ENCODE results near the gene LGR4.

Gene LGR4

DNA sequence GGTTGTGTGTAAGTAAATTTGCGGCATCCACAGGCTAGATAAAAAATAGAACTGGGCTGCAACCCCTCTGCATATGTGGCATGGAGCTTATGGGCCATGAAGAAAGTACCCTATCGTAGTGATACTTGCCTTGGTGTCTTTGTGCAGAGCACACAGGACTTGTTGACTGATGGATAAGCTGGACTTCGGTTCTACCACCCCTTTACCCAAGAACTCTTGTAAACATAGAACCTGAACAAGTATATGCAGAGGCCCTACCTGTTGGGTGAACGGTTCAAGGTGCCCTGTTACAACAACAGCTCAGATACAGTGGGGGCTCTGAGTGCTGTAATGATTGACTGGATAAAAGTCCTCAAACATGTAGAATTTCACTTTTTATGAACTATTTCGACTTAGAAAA lies 3.0 kb upstream of the LGR4 start:
- no peak for DNase-seq
- Histone ChIP-seq H3K4me1 (peaks cover 0 to 13% (median 3%) of the 10 kb centered on the region in 4 donors), H3K27ac (no peak overlapping the region), H3K27me3 (no peaks in the 10 kb centered on the region), H3K4me3 (no peak overlapping the region), H3K9me3 (no peaks in the 10 kb centered on the region), H3K36me3 (no peaks in the 10 kb centered on the region)
- intact Hi-C loops (cut with DNase I; ENCODE audit: low total_unique reads) = loop anchor here (10.0 kb wide), 2 partner anchors 71 to 111 kb away; partner anchors contain the start of gene CCDC34
- TF ChIP-seq, protein P1, sequence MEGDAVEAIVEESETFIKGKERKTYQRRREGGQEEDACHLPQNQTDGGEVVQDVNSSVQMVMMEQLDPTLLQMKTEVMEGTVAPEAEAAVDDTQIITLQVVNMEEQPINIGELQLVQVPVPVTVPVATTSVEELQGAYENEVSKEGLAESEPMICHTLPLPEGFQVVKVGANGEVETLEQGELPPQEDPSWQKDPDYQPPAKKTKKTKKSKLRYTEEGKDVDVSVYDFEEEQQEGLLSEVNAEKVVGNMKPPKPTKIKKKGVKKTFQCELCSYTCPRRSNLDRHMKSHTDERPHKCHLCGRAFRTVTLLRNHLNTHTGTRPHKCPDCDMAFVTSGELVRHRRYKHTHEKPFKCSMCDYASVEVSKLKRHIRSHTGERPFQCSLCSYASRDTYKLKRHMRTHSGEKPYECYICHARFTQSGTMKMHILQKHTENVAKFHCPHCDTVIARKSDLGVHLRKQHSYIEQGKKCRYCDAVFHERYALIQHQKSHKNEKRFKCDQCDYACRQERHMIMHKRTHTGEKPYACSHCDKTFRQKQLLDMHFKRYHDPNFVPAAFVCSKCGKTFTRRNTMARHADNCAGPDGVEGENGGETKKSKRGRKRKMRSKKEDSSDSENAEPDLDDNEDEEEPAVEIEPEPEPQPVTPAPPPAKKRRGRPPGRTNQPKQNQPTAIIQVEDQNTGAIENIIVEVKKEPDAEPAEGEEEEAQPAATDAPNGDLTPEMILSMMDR (IDR thresholded peaks at IDR 0.05) = no peak

DNA sequence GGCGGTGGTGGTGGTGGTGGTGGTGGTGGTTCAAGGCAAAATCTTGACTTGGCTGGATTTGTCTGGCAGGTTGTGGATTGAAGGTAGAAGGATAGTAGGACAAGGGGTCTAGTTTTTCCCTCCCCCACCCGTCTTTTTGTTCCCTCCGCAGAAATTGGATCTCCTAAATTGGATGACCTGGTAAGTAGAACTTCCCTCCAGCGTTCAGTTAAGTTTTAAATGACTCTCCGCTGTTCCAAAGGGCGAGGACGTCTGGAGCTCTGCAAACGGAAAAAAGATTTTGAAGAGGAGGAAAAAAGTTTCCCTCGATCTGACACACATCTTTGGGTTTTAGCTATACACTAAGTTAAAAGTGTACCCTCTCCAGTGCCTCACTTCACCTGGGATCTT lies 422 bp upstream of the LGR4 start:
- no peaks in the 10 kb centered on the region for H3K9me3 ChIP-seq
- H3K27ac ChIP-seq = peak overlapping the region; percentile 77 to 85
- H3K27me3 ChIP-seq = no peaks in the 10 kb centered on the region
- intact Hi-C loops (cut with DNase I; ENCODE audit: low total_unique reads) = loop anchor here (10.0 kb wide), 2 partner anchors 68 to 108 kb away; partner anchors contain the start of gene CCDC34
- H3K4me3 ChIP-seq = peak overlapping the region; percentile 73 to 88
- no peak for DNase-seq
- H3K36me3 ChIP-seq = no peaks in the 10 kb centered on the region
- TF ChIP-seq, protein P1 (IDR thresholded peaks at IDR 0.05) = no peak
- peaks cover 0 to 39% (median 20%) of the 10 kb centered on the region in 4 donors for H3K4me1 ChIP-seq

DNA sequence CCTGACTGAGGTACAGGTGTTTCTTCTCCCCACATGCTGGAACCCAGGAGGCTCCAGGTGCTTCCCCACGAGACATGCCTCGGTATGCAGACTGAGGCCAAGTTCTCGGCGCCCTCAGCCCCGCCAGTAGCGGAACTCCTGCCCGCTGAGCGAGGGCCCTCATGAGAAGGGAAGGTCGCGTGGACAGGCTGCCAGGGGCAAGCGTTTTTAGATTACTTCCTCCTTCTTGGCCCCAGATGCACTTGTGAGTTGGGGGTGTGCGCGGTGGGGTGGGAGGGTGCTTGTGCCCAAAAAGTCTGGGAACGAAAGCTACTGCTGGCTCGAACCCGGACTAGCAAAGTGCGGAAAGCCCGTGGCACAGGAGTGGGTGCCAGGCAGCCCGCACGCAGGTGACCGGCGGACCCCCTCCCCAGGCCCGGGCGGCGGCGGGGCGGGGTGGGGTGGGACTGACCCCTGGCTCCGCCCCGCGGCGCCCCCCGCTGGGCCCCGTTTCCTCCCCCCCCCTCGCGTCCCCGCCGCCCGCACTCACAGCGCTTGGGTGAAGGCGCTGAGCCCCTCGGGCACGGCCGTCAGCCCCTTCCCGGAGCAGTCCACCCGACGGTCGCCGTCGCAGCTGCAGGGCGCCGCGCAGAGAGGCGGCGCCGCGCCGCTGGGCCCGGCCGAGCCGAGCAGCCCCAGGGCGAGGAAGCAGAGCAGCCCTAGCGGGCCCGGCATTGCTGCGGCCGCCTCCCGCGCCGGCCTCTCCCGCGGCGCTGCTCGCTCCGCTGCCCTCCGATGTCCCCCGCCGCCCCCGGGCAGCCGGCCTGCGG lies 797 bp downstream of the LGR4 start:
- TF ChIP-seq, protein P1 (IDR thresholded peaks at IDR 0.05) = no peak
- Histone ChIP-seq H3K27ac (peak overlapping the region; percentile 77 to 85), H3K9me3 (no peaks in the 10 kb centered on the region), H3K27me3 (no peaks in the 10 kb centered on the region), H3K4me1 (peaks cover 0 to 45% (median 20%) of the 10 kb centered on the region in 4 donors), H3K36me3 (no peaks in the 10 kb centered on the region), H3K4me3 (peak overlapping the region; percentile 73 to 88)
- intact Hi-C loops (cut with DNase I; ENCODE audit: low total_unique reads) = loop anchor here (10.0 kb wide), 2 partner anchors 67 to 107 kb away; partner anchors contain the start of gene CCDC34
- DNase-seq = peak; percentile 45 to 69

DNA sequence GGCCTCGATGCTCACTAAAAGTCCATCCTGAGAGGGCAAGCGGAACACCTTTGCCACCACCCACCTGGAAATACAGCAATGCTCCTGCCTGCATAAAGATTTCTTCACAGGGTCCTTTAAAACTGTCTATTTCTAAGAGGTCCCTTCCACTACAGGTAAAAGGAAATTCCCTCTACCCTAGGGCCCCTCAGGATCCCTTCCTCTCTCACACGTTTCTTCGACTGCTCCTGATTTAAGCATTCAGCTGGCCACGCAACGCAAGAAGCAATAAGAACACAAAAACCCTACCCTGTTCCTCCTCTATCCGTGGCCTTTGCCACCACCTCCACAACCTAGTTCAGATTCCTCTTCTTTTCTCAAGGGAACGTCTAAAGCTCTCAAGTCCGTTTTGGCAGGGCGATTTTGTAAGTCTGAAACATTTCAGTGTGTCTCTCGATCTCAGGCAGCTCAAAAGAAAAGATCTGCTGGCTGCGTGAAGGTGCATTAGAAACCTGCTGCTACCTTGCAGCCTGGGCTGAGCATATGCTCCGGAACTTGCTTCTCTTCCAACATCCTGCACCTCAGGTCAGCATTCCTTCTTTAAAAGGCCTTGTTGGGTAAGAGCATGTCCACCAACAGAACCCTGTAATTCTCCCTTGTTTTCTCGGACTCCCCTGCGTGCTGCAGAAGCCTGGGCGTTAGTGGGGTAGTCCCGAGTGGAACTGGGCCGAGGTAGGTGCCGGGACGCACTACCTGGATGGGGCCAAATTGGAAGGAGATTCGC lies 1.6 kb downstream of the LGR4 start:
- Histone ChIP-seq H3K9me3 (no peaks in the 10 kb centered on the region), H3K27ac (peak overlapping the region; percentile 77 to 85), H3K27me3 (no peaks in the 10 kb centered on the region), H3K36me3 (no peaks in the 10 kb centered on the region), H3K4me3 (peak overlapping the region; percentile 73 to 88), H3K4me1 (peaks cover 0 to 45% (median 20%) of the 10 kb centered on the region in 4 donors)
- TF ChIP-seq, protein P1 (IDR thresholded peaks at IDR 0.05) = no peak
- no peak for DNase-seq
- intact Hi-C loops (cut with DNase I; ENCODE audit: low total_unique reads) = loop anchor here (10.0 kb wide), 2 partner anchors 66 to 106 kb away; partner anchors contain the start of gene CCDC34

DNA sequence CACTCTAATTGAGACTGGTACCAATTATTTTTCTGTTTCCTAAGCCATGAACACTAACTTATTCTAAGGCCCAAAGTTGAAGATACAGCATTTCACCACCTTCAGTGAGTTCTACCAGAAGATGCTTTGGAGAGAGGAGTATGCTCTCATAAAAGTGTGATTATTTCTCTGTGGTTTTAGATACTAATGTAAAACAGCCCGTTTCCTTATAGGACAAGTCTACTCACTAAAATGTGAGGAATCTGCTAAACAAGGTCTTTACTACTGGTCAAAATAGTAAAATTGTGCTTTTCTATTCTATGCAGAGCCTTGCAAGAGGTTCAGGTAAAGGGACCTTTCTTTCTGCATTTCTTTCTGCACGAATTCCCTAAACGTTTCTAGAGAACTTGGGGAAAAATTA lies 2.4 kb downstream of the LGR4 start:
- no peaks in the 10 kb centered on the region for H3K27me3 ChIP-seq
- no peaks in the 10 kb centered on the region for H3K9me3 ChIP-seq
- H3K36me3 ChIP-seq = no peaks in the 10 kb centered on the region
- no peak overlapping the region for H3K27ac ChIP-seq
- TF ChIP-seq, protein P1 (IDR thresholded peaks at IDR 0.05) = no peak
- intact Hi-C loops (cut with DNase I; ENCODE audit: low total_unique reads) = loop anchor here (10.0 kb wide), 2 partner anchors 65 to 105 kb away; partner anchors contain the start of gene CCDC34
- peak overlapping the region in 1 of 2 donors; percentile 73 for H3K4me3 ChIP-seq
- H3K4me1 ChIP-seq = peaks cover 0 to 53% (median 24%) of the 10 kb centered on the region in 4 donors
- no peak for DNase-seq
